SK-N-MC (cell line): ENCODE results near the gene GPR156.

Experiments used
- DNase-seq: peaks from one replicate; pipeline ENCODE4 v3.0.0-alpha.2; 2011; ENCODE audit warnings: low read depth, low spot score
- H3K27ac ChIP-seq: fragments of 200-600 bp; sonication (generic); 2 replicates; pipeline ENCODE4 v1.5.1; 2016; ENCODE audit warnings: mixed run types
- H3K36me3 ChIP-seq: fragments of 200-600 bp; sonication (generic); 2 replicates; pipeline ENCODE4 v1.6.1; 2017; ENCODE audit warnings: antibody characterized with exemption, low read length, mixed read lengths; ENCODE audit not compliant: insufficient read depth
- H3K4me3 ChIP-seq: fragments of 200-600 bp; sonication (generic); 2 replicates; pipeline ENCODE4 v1.5.1; 2016
- H3K9ac ChIP-seq: fragments of 200-600 bp; sonication (generic); 2 replicates; pipeline ENCODE4 v1.8.0; 2017; ENCODE audit warnings: mixed run types, mixed read lengths; ENCODE audit not compliant: insufficient read length
- H3K9me3 ChIP-seq: fragments of 200-600 bp; sonication (generic); 2 replicates; pipeline ENCODE4 v1.6.1; 2017; ENCODE audit warnings: low read depth, mild to moderate bottlenecking, antibody characterized with exemption, low read length, moderate library complexity, mixed read lengths
- EZH2 ChIP-seq: fragments of 200-600 bp; sonication (generic); IDR thresholded peaks from one replicate; pipeline ENCODE4 v1.6.1; 2017; ENCODE audit warnings: antibody characterized with exemption
- FOXP2 ChIP-seq: optimal IDR thresholded peaks from 2 replicates; pipeline ENCODE3; 2011; ENCODE audit warnings: mild to moderate bottlenecking, moderate library complexity; ENCODE audit not compliant: insufficient read depth; ENCODE audit errors: extremely low read length, control extremely low read depth
- POLR2AphosphoS5 ChIP-seq: IDR thresholded peaks from 2 replicates; pipeline ENCODE4 v1.6.1; 2012; ENCODE audit warnings: mild to moderate bottlenecking, low read depth, low read length, borderline replicate concordance

Gene GPR156

GRCh38 chr3:120177707-120178306, 107.2 kb downstream of the GPR156 start:
- Histone ChIP-seq H3K27ac (peak overlapping the region; percentile 86), H3K9ac (peak overlapping the region; percentile 62), H3K36me3 (no peaks in the 10 kb centered on the region), H3K9me3 (no peaks in the 10 kb centered on the region), H3K4me3 (peak overlapping the region; percentile 62)
- no peak for DNase-seq
- no peak for TF ChIP-seq FOXP2
- no peak for TF ChIP-seq POLR2AphosphoS5
- no peak for TF ChIP-seq EZH2

GRCh38 chr3:120177151-120177550, 107.9 kb downstream of the GPR156 start:
- Histone ChIP-seq H3K9me3 (no peaks in the 10 kb centered on the region), H3K27ac (peak overlapping the region; percentile 86), H3K4me3 (peak overlapping the region; percentile 62), H3K36me3 (no peaks in the 10 kb centered on the region), H3K9ac (peak overlapping the region; percentile 62)
- TF ChIP-seq POLR2AphosphoS5 (0 out of 2 replicates have a peak, but pooled peaks have one; percentile 39), FOXP2 (no peak)
- DNase-seq, result peak; percentile 78

GRCh38 chr3:120174811-120175539, 110.0 kb downstream of the GPR156 start:
- no peak for DNase-seq
- Histone ChIP-seq H3K9ac (no peak overlapping the region), H3K9me3 (no peaks in the 10 kb centered on the region), H3K4me3 (no peak overlapping the region), H3K36me3 (no peaks in the 10 kb centered on the region), H3K27ac (no peak overlapping the region)
- TF ChIP-seq POLR2AphosphoS5 (no peak), FOXP2 (no peak), EZH2 (no peak)

- TF ChIP-seq POLR2AphosphoS5 (no peak), FOXP2 (no peak), EZH2 (no peak)
- Histone ChIP-seq H3K36me3 (no peaks in the 10 kb centered on the region), H3K27ac (no peak overlapping the region), H3K9ac (no peak overlapping the region), H3K4me3 (no peak overlapping the region), H3K9me3 (no peaks in the 10 kb centered on the region)
- DNase-seq, result no peak
Measured at GRCh38 chr3:120173056-120173675, 111.9 kb downstream of the GPR156 start.

GRCh38 chr3:120172070-120172469, 113.0 kb downstream of the GPR156 start:
- DNase-seq, result no peak
- no peaks in the 10 kb centered on the region for H3K9me3 ChIP-seq
- H3K27ac ChIP-seq, result no peak overlapping the region
- H3K4me3 ChIP-seq, result no peak overlapping the region
- TF ChIP-seq EZH2 (no peak), FOXP2 (no peak), POLR2AphosphoS5 (no peak)
- no peak overlapping the region for H3K9ac ChIP-seq
- no peaks in the 10 kb centered on the region for H3K36me3 ChIP-seq

- no peak overlapping the region for H3K27ac ChIP-seq
- TF ChIP-seq FOXP2 (no peak), EZH2 (no peak), POLR2AphosphoS5 (no peak)
- DNase-seq, result no peak
Measured at GRCh38 chr3:120171134-120171873, 113.7 kb downstream of the GPR156 start.

GRCh38 chr3:120170223-120170622, 114.8 kb downstream of the GPR156 start:
- no peak for DNase-seq
- no peak overlapping the region for H3K4me3 ChIP-seq
- H3K27ac ChIP-seq, result no peak overlapping the region
- TF ChIP-seq EZH2, result no peak
- no peak for TF ChIP-seq POLR2AphosphoS5
- no peak for TF ChIP-seq FOXP2
- H3K36me3 ChIP-seq, result no peaks in the 10 kb centered on the region
- H3K9me3 ChIP-seq, result no peaks in the 10 kb centered on the region
- H3K9ac ChIP-seq, result no peak overlapping the region

More at GRCh38 chr3:120171134-120171873, 113.7 kb downstream of the GPR156 start:
- Histone ChIP-seq H3K9me3 (no peaks in the 10 kb centered on the region), H3K9ac (no peak overlapping the region), H3K36me3 (no peaks in the 10 kb centered on the region), H3K4me3 (no peak overlapping the region)

GRCh38 chr3:120169407-120169806, 115.6 kb downstream of the GPR156 start:
- no peaks in the 10 kb centered on the region for H3K36me3 ChIP-seq
- no peaks in the 10 kb centered on the region for H3K9me3 ChIP-seq
- no peak overlapping the region for H3K9ac ChIP-seq
- no peak for DNase-seq
- TF ChIP-seq FOXP2 (no peak), POLR2AphosphoS5 (no peak), EZH2 (no peak)
- H3K27ac ChIP-seq, result no peak overlapping the region
- H3K4me3 ChIP-seq, result no peak overlapping the region
